MG63 (cell line): ENCODE measurements around the gene PFKM. TPM values are rescaled to one million over a fixed set of nuclear protein-coding genes. Genes with fewer than 3 reads are reported as not detected.
A peak's percentile ranks its signal among the peaks of the same experiment; 100 is the strongest.

Experiments used
- DNase-seq: peaks from one replicate; pipeline ENCODE4 v3.0.0-alpha.2; 2020
- H3K27me3 ChIP-seq: fragments of 250-450 bp; sonication (Bioruptor Pico); 2 replicates; pipeline ENCODE4 v1.5.1; 2020; ENCODE audit warnings: mild to moderate bottlenecking, moderate library complexity
- H3K36me3 ChIP-seq: fragments of 250-450 bp; sonication (Bioruptor Pico); 2 replicates; pipeline ENCODE4 v1.5.1; 2020; ENCODE audit warnings: mild to moderate bottlenecking, moderate library complexity
- H3K4me3 ChIP-seq: fragments of 250-450 bp; sonication (Bioruptor Pico); 2 replicates; pipeline ENCODE4 v1.5.1; 2020; ENCODE audit warnings: mild to moderate bottlenecking, moderate library complexity
- H3K9me3 ChIP-seq: fragments of 250-450 bp; sonication (Bioruptor Pico); 2 replicates; pipeline ENCODE4 v1.5.1; 2020; ENCODE audit warnings: mild to moderate bottlenecking, moderate library complexity
- total RNA-seq: library from RNA; depleted of rRNA; stranded (reverse); fragments of >200 nt; shearing (Covaris generic); gene quantifications from 2 replicates; pipeline ENCODE4 v1.2.3, GENCODE V29; 2014; ENCODE audit warnings: low replicate concordance; rRNA removed

The PFKM gene
- 38.2 and 64.7 TPM in 2 replicates for total RNA-seq

GRCh38 chr12:48119078-48119833 lies at the start of gene PFKM:
TSS of gene PFKM (plus strand) at chr12:48119364. CDS start at chr12:48122775, 3,411 bp downstream.
- 0 out of 2 replicates have a peak, but pooled peaks cover 3% of the 10 kb centered on the region for H3K27me3 ChIP-seq
- no peaks in the 10 kb centered on the region for H3K9me3 ChIP-seq
- DNase-seq: peak; percentile 84
- H3K4me3 ChIP-seq: peak within 1 kb of the TSS; percentile 71
- peaks cover 8% of the 10 kb centered on the region for H3K36me3 ChIP-seq

DNA sequence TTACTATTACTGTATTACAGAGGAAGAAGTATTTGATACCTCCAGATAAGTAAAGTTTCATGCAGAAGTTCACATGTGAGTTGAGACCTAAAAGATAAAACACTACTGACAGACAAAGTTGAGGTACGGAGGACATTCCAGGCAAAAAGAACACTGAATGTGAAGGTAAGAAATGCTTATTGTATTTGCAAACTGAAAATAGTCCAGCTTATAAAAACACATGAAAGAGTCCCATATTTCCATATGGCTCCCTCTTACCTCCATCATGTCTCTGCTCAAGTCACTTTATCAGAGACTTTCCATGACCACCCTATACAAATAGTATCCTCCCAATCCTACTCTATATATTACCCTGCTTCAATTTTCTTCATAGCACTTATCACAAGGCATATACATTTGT lies 49.1 kb upstream of the PFKM start:
- no peak overlapping the region for H3K4me3 ChIP-seq
- no peaks in the 10 kb centered on the region for H3K27me3 ChIP-seq
- H3K9me3 ChIP-seq: no peaks in the 10 kb centered on the region
- peaks cover 47% of the 10 kb centered on the region for H3K36me3 ChIP-seq
- no peak for DNase-seq

- no peak for DNase-seq
- no peak overlapping the region for H3K4me3 ChIP-seq
- H3K36me3 ChIP-seq: peaks cover 43% of the 10 kb centered on the region
- H3K9me3 ChIP-seq: no peaks in the 10 kb centered on the region
- no peaks in the 10 kb centered on the region for H3K27me3 ChIP-seq
Measured at GRCh38 chr12:48070731-48071130, 48.4 kb upstream of the PFKM start.

DNA sequence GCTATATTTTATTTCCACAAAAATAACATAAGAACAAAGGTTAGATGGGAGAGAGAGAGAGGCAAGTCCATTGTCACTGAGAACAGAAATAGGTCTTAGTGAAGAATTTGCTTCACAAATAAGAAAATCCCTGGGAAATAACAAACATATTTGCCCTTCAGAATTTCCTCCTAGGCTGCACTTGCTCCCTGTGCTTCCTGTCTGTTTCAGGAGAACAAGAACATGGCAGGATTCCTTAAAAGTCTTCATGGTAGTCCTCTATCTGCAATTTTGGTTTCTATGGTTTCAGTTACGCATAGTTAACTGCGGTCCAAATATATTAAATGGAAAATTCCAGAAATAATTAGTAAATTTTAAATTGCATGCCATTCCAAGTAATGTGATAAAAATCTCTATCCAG lies 47.4 kb upstream of the PFKM start:
- Histone ChIP-seq H3K9me3 (no peaks in the 10 kb centered on the region), H3K4me3 (no peak overlapping the region), H3K27me3 (no peaks in the 10 kb centered on the region), H3K36me3 (peaks cover 41% of the 10 kb centered on the region)
- no peak for DNase-seq

DNA sequence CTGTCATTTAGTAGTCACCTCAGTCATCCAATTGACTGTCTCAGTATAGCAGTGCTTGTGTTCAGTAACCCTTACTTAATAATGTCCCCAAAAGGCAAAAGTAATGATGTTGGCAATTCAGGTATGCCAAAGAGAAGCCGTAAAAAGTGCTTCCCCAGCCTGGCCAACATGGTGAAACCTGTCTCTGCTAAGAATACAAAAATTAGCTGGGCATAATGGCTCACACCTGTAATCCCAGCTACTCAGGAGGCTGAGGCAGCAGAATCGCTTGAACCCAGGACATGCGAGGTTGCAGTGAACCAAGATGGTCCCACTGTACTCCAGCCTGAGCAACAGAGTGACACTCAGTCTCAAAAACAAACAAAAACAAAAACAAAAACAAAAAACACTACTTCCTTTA lies 46.9 kb upstream of the PFKM start:
- no peak for DNase-seq
- Histone ChIP-seq H3K27me3 (no peaks in the 10 kb centered on the region), H3K4me3 (no peak overlapping the region), H3K36me3 (peaks cover 38% of the 10 kb centered on the region), H3K9me3 (no peaks in the 10 kb centered on the region)

GRCh38 chr12:48074266-48074665 lies 44.9 kb upstream of the PFKM start:
- peaks cover 39% of the 10 kb centered on the region for H3K36me3 ChIP-seq
- no peak for DNase-seq
- H3K9me3 ChIP-seq: no peaks in the 10 kb centered on the region
- H3K4me3 ChIP-seq: no peak overlapping the region
- H3K27me3 ChIP-seq: no peaks in the 10 kb centered on the region

DNA sequence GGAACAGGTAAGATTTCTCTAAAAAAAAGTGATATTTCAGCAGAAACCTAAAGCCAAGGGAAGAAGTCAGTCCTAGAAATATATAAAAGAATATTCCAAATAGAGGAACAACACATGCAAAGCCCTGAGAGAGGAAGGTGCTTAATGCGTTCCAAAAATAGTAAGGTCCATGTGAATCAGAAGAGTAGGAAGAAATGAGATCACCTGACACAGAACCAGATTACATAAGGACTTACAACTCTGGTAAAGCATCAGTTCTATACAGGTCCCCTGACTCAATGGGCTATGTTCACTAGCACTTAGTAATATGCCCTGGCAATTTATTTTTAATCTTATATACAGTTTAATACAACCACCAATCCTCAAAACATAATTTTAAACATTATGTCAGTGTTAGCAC lies 43.3 kb upstream of the PFKM start:
- H3K36me3 ChIP-seq: peaks cover 39% of the 10 kb centered on the region
- DNase-seq: no peak
- no peaks in the 10 kb centered on the region for H3K27me3 ChIP-seq
- H3K9me3 ChIP-seq: no peaks in the 10 kb centered on the region
- no peak overlapping the region for H3K4me3 ChIP-seq

DNA sequence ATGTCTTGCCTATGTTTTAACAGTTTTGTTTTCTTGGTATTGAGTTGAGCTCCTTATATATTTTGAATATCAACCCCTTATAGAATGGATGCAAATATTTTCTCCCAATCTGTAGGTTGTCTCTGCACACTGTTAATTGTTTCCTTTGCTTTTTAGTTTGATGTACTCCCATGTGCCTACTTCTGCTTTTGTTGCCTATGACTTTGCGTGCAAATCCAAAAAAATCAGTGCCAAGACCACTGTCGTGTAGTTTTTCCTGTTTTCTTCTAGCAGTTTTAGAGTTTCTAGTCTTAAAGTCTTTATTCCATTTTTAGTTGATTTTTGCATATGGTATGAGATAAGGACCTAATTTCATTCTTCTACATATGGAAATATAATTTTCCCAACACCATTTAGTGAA lies 42.1 kb upstream of the PFKM start:
- no peak for DNase-seq

DNA sequence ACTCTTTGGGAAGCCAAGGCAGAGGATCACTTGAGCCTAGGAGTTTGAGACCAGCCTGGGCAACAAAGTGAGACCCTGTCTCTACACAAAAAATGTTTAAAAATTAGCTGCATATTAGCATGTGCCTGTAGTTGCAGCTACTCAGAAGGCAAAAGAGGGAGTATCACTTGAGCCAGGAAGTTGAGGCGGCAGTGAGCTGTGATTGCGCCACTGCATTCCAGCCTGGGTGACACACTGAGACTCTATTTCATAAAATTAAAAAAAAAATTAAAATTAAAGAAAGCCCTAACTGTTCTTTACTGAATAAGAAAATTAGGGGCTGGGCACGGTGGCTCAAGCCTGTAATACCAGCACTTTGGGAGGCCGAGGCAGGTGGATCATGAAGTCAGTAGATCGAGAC lies 40.3 kb upstream of the PFKM start:
- Histone ChIP-seq H3K36me3 (peaks cover 38% of the 10 kb centered on the region), H3K27me3 (no peaks in the 10 kb centered on the region), H3K9me3 (no peaks in the 10 kb centered on the region), H3K4me3 (no peak overlapping the region)
- no peak for DNase-seq

More for the DNA sequence above, 42.1 kb upstream of the PFKM start:
- Histone ChIP-seq H3K36me3 (peaks cover 29% of the 10 kb centered on the region), H3K4me3 (no peak overlapping the region), H3K27me3 (no peaks in the 10 kb centered on the region), H3K9me3 (no peaks in the 10 kb centered on the region)

DNA sequence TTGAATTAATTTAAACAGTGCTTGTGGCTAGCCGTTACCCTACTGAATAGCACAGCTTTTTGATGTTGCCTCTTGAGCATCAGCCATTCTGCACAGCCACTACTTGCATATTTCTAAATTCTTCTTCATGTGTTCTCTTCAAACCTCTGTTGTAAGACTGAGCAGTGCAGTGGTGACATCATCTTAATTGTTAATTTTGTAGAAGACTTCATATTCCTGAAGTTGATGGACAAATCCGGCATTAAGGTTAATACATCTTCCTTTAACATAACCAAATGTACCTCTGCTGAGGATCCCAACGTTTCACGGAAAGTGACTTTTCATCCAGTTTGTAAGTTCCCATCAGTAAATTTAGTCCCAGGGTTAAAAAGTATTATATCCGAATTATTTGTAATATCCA lies 38.9 kb upstream of the PFKM start:
- no peak for DNase-seq
- Histone ChIP-seq H3K9me3 (no peaks in the 10 kb centered on the region), H3K4me3 (no peak overlapping the region), H3K27me3 (no peaks in the 10 kb centered on the region), H3K36me3 (peaks cover 32% of the 10 kb centered on the region)

DNA sequence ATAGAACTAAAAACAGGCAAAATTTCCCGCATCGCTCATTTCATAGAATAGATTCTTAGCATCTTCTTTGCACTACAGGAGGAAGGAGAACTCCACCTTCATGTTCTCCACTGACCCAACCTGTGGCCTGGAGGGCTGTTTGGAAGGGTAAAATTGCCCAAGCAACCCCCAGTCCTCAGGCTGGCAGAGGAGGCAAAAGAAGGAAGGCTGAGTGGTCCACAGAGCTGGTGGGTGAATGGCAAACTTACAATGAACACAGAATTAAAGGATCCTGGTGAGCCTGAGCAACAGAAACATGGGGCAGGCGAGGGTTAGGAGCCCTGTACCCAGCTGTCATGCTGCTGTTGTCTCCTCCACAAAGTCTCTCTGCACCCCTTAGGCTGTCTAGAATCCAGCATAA lies 38.3 kb upstream of the PFKM start:
- no peaks in the 10 kb centered on the region for H3K9me3 ChIP-seq
- H3K27me3 ChIP-seq: no peaks in the 10 kb centered on the region
- no peak for DNase-seq
- H3K4me3 ChIP-seq: no peak overlapping the region
- peaks cover 30% of the 10 kb centered on the region for H3K36me3 ChIP-seq

DNA sequence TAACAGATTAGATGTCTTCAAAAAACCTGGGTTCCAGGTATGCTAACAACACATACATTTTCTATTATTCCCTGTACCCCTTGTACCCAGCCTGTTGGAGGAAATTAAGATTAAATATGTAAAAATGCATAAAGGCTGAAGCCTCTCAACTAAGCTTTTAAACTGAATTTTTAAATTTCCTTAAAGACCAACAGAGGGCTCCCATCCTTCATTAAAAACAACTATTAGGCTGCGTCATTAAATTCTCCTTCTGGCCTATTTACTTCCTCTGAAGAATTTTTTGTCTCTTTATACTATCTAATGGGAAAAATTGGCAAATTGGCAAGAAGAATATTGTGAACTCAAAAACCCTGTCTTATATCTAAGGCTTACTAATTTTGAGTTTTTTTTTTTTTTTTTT lies 35.1 kb upstream of the PFKM start:
- H3K4me3 ChIP-seq: no peak overlapping the region
- no peaks in the 10 kb centered on the region for H3K27me3 ChIP-seq
- peaks cover 40% of the 10 kb centered on the region for H3K36me3 ChIP-seq
- H3K9me3 ChIP-seq: no peaks in the 10 kb centered on the region
- DNase-seq: no peak

- Histone ChIP-seq H3K9me3 (no peaks in the 10 kb centered on the region), H3K27me3 (no peaks in the 10 kb centered on the region), H3K36me3 (peaks cover 42% of the 10 kb centered on the region), H3K4me3 (no peak overlapping the region)
- DNase-seq: no peak
Measured at GRCh38 chr12:48084841-48085460, 34.2 kb upstream of the PFKM start.

- DNase-seq: no peak
- Histone ChIP-seq H3K9me3 (no peaks in the 10 kb centered on the region), H3K27me3 (no peaks in the 10 kb centered on the region), H3K4me3 (no peak overlapping the region), H3K36me3 (peaks cover 44% of the 10 kb centered on the region)
Measured at GRCh38 chr12:48086327-48086726, 32.8 kb upstream of the PFKM start.

- DNase-seq: no peak
- no peaks in the 10 kb centered on the region for H3K9me3 ChIP-seq
- peaks cover 48% of the 10 kb centered on the region for H3K36me3 ChIP-seq
- no peak overlapping the region for H3K4me3 ChIP-seq
- H3K27me3 ChIP-seq: no peaks in the 10 kb centered on the region
Measured at GRCh38 chr12:48092611-48093010, 26.6 kb upstream of the PFKM start.

- peaks cover 2% of the 10 kb centered on the region; the same call in 1 of the 2 replicates for H3K36me3 ChIP-seq
- no peak for DNase-seq
- H3K27me3 ChIP-seq: no peaks in the 10 kb centered on the region
- peak overlapping the region; percentile 69 for H3K4me3 ChIP-seq
- no peaks in the 10 kb centered on the region for H3K9me3 ChIP-seq
Measured at GRCh38 chr12:48104531-48104930, 14.6 kb upstream of the PFKM start.

- Histone ChIP-seq H3K9me3 (no peaks in the 10 kb centered on the region), H3K36me3 (peaks cover 2% of the 10 kb centered on the region; the same call in 1 of the 2 replicates), H3K27me3 (no peaks in the 10 kb centered on the region), H3K4me3 (peak overlapping the region; percentile 69)
- no peak for DNase-seq
Measured at GRCh38 chr12:48105321-48105866, 13.8 kb upstream of the PFKM start.
